Adipocyte (in vitro differentiated cells): ENCODE data around the gene UNCX.

Experiments
- DNase-seq: peaks from one replicate; pipeline ENCODE4 v3.0.0-alpha.2; 2015; ENCODE audit warnings: low read depth
- H3K27me3 ChIP-seq: replicated peaks from 2 replicates; pipeline ENCODE4 v1.7.0; 2013; ENCODE audit warnings: mild to moderate bottlenecking, low read length, moderate library complexity; ENCODE audit not compliant: control insufficient read depth, insufficient read depth
- H3K36me3 ChIP-seq: 2 replicates; pipeline ENCODE4 v1.7.0; 2013; ENCODE audit warnings: low read length, mild to moderate bottlenecking, moderate library complexity; ENCODE audit not compliant: control insufficient read depth, insufficient read depth, severe bottlenecking
- H3K4me1 ChIP-seq: 2 replicates; pipeline ENCODE4 v1.7.0; 2013; ENCODE audit warnings: mild to moderate bottlenecking, low read length, moderate library complexity; ENCODE audit not compliant: control insufficient read depth, insufficient read depth
- H3K4me3 ChIP-seq: 2 replicates; pipeline ENCODE4 v1.7.0; 2013; ENCODE audit warnings: mild to moderate bottlenecking, low read length, moderate library complexity
- H3K9ac ChIP-seq: 2 replicates; pipeline ENCODE4 v1.7.0; 2013; ENCODE audit warnings: mild to moderate bottlenecking, low read length, moderate library complexity
- H3K9me3 ChIP-seq: 2 replicates; pipeline ENCODE4 v1.7.0; 2013; ENCODE audit warnings: mild to moderate bottlenecking, low read length, moderate library complexity; ENCODE audit not compliant: control insufficient read depth

Gene UNCX

GRCh38 chr7:1241258-1241602 lies 8.6 kb downstream of the UNCX start:
- no peak overlapping the region for H3K4me3 ChIP-seq
- DNase-seq = no peak

GRCh38 chr7:1241603-1242255 lies 9.1 kb downstream of the UNCX start:
- no peak overlapping the region for H3K9ac ChIP-seq
- H3K36me3 ChIP-seq = no peaks in the 10 kb centered on the region
- H3K27me3 ChIP-seq = peaks cover 78% of the 10 kb centered on the region
- no peak for DNase-seq
- H3K9me3 ChIP-seq = peaks cover 3% of the 10 kb centered on the region
- H3K4me3 ChIP-seq = no peak overlapping the region
- no peaks in the 10 kb centered on the region for H3K4me1 ChIP-seq

More at GRCh38 chr7:1241258-1241602, 8.6 kb downstream of the UNCX start:
- Histone ChIP-seq H3K36me3 (no peaks in the 10 kb centered on the region), H3K27me3 (peaks cover 73% of the 10 kb centered on the region), H3K9ac (no peak overlapping the region), H3K9me3 (peaks cover 3% of the 10 kb centered on the region), H3K4me1 (no peaks in the 10 kb centered on the region)

GRCh38 chr7:1242256-1242605 lies 9.6 kb downstream of the UNCX start:
- Histone ChIP-seq H3K4me3 (no peak overlapping the region), H3K36me3 (no peaks in the 10 kb centered on the region), H3K9me3 (peaks cover 3% of the 10 kb centered on the region), H3K4me1 (no peaks in the 10 kb centered on the region), H3K9ac (no peak overlapping the region), H3K27me3 (peaks cover 79% of the 10 kb centered on the region)
- DNase-seq = no peak

GRCh38 chr7:1242606-1243289 lies 10.1 kb downstream of the UNCX start:
- Histone ChIP-seq H3K27me3 (peaks cover 77% of the 10 kb centered on the region), H3K9me3 (peaks cover 3% of the 10 kb centered on the region), H3K4me1 (no peaks in the 10 kb centered on the region), H3K4me3 (no peak overlapping the region), H3K9ac (no peak overlapping the region), H3K36me3 (no peaks in the 10 kb centered on the region)
- DNase-seq = no peak

- H3K9me3 ChIP-seq = peaks cover 3% of the 10 kb centered on the region
- DNase-seq = no peak
- no peak overlapping the region for H3K9ac ChIP-seq
- H3K36me3 ChIP-seq = no peaks in the 10 kb centered on the region
- H3K27me3 ChIP-seq = peaks cover 78% of the 10 kb centered on the region
- no peak overlapping the region for H3K4me3 ChIP-seq
- no peaks in the 10 kb centered on the region for H3K4me1 ChIP-seq
Measured at GRCh38 chr7:1243290-1243963, 10.8 kb downstream of the UNCX start.

DNA sequence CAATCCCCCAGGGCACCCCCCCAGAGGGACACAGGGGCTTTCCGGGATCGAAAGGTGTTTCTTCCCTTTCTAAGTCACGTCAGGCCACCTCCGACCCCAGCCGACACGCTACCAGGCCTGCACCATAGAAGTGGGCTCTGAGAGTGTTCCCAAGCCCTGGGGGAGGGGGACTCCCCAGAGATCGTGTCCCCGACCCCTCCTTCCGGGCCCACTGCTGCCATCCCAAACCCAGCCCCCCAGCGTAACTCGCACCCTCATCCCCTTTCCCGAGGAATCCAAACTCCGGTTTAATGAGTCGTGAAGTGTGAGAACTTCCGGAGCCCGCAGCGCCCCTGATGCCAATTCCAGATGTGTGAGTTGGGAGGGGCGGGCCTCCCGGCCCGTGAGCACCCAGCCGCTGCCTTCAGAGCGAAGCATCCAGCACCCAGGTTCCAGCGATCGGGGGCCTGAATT lies 11.3 kb downstream of the UNCX start:
- DNase-seq = no peak

DNA sequence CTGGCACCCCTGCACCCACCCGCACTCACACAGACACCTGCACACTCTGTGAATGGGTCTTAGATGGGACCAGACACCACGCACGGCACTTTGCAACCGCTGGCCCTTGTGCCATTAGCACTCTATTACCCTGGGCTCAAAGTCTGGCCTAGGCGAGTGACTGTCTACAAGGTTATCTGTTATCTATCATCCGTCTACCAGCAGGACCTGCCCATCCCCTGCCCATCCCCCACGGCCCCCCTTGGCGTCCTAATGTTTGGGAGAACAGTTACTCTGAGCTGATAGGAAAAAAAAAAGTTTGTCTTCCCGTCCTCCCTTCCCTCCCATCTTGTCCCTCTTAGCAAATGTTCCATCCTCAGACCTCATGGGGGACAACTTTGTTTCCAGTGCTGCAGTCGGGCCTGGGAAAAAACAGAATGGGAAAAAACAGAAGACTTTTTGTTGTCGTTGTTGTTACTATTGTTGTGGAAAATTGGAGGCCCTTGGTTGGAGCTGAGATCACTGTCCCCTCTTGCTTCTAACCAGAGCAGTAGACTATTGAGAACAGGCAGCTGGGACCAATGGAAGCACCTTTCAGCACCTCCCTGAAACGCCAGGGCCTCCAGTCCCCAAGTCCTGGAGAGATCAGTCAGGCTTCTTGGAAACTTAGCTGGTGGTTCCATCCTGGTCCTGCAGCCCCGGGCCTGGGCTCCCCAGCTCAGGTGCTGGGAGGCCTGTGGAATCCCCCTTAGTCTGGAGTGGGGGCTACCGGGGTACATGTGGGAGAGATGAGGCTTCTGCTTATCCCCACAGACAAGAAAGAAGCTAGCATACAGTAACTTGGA lies 12.2 kb downstream of the UNCX start:
- no peak overlapping the region for H3K4me3 ChIP-seq
- no peaks in the 10 kb centered on the region for H3K9me3 ChIP-seq
- H3K27me3 ChIP-seq = peaks cover 72% of the 10 kb centered on the region
- no peak for DNase-seq
- H3K36me3 ChIP-seq = no peaks in the 10 kb centered on the region
- no peak overlapping the region for H3K9ac ChIP-seq
- H3K4me1 ChIP-seq = peaks cover 4% of the 10 kb centered on the region

More for the DNA sequence above, 11.3 kb downstream of the UNCX start:
- Histone ChIP-seq H3K4me3 (no peak overlapping the region), H3K9me3 (peaks cover 1% of the 10 kb centered on the region), H3K4me1 (no peaks in the 10 kb centered on the region), H3K9ac (no peak overlapping the region), H3K36me3 (no peaks in the 10 kb centered on the region), H3K27me3 (peaks cover 77% of the 10 kb centered on the region)

GRCh38 chr7:1245524-1246050 lies 12.9 kb downstream of the UNCX start:
- peaks cover 72% of the 10 kb centered on the region for H3K27me3 ChIP-seq
- no peak for DNase-seq

GRCh38 chr7:1246160-1246870 lies 13.6 kb downstream of the UNCX start:
- H3K9ac ChIP-seq = no peak overlapping the region
- no peak overlapping the region for H3K4me3 ChIP-seq
- no peak for DNase-seq
- H3K4me1 ChIP-seq = peaks cover 5% of the 10 kb centered on the region
- H3K27me3 ChIP-seq = peaks cover 75% of the 10 kb centered on the region
- H3K9me3 ChIP-seq = no peaks in the 10 kb centered on the region
- no peaks in the 10 kb centered on the region for H3K36me3 ChIP-seq

More at GRCh38 chr7:1245524-1246050, 12.9 kb downstream of the UNCX start:
- Histone ChIP-seq H3K9ac (no peak overlapping the region), H3K4me3 (no peak overlapping the region), H3K9me3 (no peaks in the 10 kb centered on the region), H3K36me3 (no peaks in the 10 kb centered on the region), H3K4me1 (peaks cover 5% of the 10 kb centered on the region)

DNA sequence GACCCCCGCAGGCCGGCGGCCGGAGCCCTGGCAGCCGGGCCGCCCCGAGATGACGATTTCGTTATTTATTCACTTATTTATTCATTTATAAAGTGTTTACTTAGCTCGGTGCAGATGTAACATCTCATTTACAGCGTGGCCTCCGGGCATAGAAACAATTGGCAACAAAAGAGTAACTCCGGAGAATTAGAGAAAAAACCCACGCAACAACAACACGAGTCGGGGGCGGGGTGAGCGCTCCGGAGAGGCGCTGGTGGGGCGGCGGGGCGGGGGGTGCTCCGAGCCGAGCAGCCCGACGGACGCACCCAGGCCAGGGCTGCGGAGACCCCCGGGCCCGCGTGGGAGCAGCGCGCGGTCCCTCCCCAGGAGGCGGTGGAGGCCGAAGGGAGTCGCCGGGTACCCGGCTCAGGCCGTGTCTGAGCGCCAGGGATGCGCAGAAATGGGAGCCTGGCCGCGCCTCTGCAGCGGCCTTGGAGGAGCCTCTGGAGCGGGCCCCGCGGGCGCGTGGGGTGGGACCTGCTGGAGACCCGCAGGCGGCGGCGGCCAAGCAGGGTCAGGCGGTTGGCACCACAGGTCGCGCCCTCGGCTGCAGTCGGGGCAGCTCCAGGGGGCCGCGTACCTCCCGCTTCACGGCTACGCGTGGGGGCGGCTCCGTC lies 14.3 kb downstream of the UNCX start:
- Histone ChIP-seq H3K9ac (no peak overlapping the region), H3K4me1 (peaks cover 5% of the 10 kb centered on the region), H3K9me3 (no peaks in the 10 kb centered on the region), H3K27me3 (peaks cover 78% of the 10 kb centered on the region), H3K36me3 (no peaks in the 10 kb centered on the region), H3K4me3 (no peak overlapping the region)
- no peak for DNase-seq
